K562 (cell line): ENCODE measurements around the gene FBP1. TPM values are rescaled to one million over a fixed set of nuclear protein-coding genes. Genes with fewer than 3 reads are reported as not detected.

Experiments
- ATAC-seq: fragments of 200-7000 bp; cut with Tn5 transposase; 3 replicates; pipeline ENCODE4 v1.9.1; 2020; ENCODE audit warnings: moderate library complexity
- BruUV-seq: library from RNA; stranded (reverse); fragments of 400-500 nt; replicated peaks from 2 replicates; lab custom pipeline; 2021; lab: Mats Ljungman, UMichigan
- CTCF ChIA-PET: fragments of 300-600 bp; formaldehyde crosslinking; extraction: SDS; loops from one replicate; lab custom pipeline; 2021; ENCODE audit warnings: low intra/inter-chr PET ratio; lab: Yijun Ruan, JAX
- POLR2A ChIA-PET: fragments of 300-600, 350-650 bp; sonication (Branson Sonifier 250); formaldehyde crosslinking; extraction: SDS; loops from one replicate; lab custom pipeline; 2021; ENCODE audit warnings: antibody characterized with exemption, inconsistent platforms; lab: Yijun Ruan, JAX
- DNase-seq, 4 experiments: peaks; one replicate each; pipeline versions ENCODE4 v3.0.0 to v3.0.0-alpha.2; 2011 to 2018; ENCODE audit warnings: low spot score in 3 of 4, mixed read lengths in 3 of 4; ENCODE audit errors: extremely low read depth in 1 of 4
- FAIRE-seq: peaks from 2 replicates; lab custom pipeline; 2011; peaks lifted over from hg19 to GRCh38; lab: Jason Lieb, UNC
- H2AFZ ChIP-seq: 2 replicates; pipeline ENCODE4 v1.6.0; 2011; ENCODE audit warnings: low read depth, low read length, control low read depth, inconsistent platforms
- H3K27ac ChIP-seq: fragments of 200-600 bp; 3 replicates; pipeline ENCODE4 v1.8.0; 2011; ENCODE audit warnings: low read depth, mild to moderate bottlenecking, control low read depth, inconsistent platforms, low read length, moderate library complexity, mixed read lengths; ENCODE audit errors: extremely low read depth
- H3K27me3 ChIP-seq, 2 experiments: fragments of 300-600 bp in 1 of 2; 2 replicates in 1 of 2; 3 replicates in 1 of 2; pipeline versions ENCODE4 v1.6.0 to v1.8.0; 2011; ENCODE audit warnings: inconsistent platforms in 2 of 2, low read length in 2 of 2, mild to moderate bottlenecking in 1 of 2, mixed read lengths in 1 of 2, moderate library complexity in 1 of 2; ENCODE audit not compliant: control insufficient read depth in 2 of 2, insufficient read depth in 2 of 2
- H3K36me3 ChIP-seq: fragments of 300-600 bp; 3 replicates; pipeline ENCODE4 v1.8.0; 2011; ENCODE audit warnings: mild to moderate bottlenecking, low read length, inconsistent platforms; ENCODE audit not compliant: control insufficient read depth, insufficient read depth
- H3K4me1 ChIP-seq, 2 experiments: fragments of 200-600 bp in 1 of 2; replicated peaks in 1 of 2; 2 replicates in 1 of 2; 3 replicates in 1 of 2; pipeline versions ENCODE4 v1.5.1 to v1.8.0; 2011; ENCODE audit warnings: inconsistent platforms in 2 of 2, low read length in 2 of 2, mild to moderate bottlenecking in 1 of 2, mixed read lengths in 1 of 2, moderate library complexity in 1 of 2; ENCODE audit not compliant: control insufficient read depth in 2 of 2, insufficient read depth in 2 of 2
- H3K4me2 ChIP-seq: 2 replicates; pipeline ENCODE4 v1.6.1; 2011; ENCODE audit warnings: low read length, control low read depth, inconsistent platforms, mixed read lengths; ENCODE audit not compliant: insufficient read depth
- H3K4me3 ChIP-seq: fragments of 200-600 bp; sonication (generic), shearing (Covaris generic); 2 replicates; pipeline ENCODE4 v1.5.1; 2016; ENCODE audit warnings: control low read depth, inconsistent platforms
- H3K79me2 ChIP-seq: fragments of 200-600 bp; 3 replicates; pipeline ENCODE4 v1.8.0; 2011; ENCODE audit warnings: low read length, inconsistent platforms; ENCODE audit not compliant: control insufficient read depth, insufficient read depth
- H3K9ac ChIP-seq, 2 experiments: 2 replicates each; pipeline versions ENCODE4 v1.6.0 to v1.6.1; 2011; ENCODE audit warnings: low read depth in 2 of 2, low read length in 2 of 2, control low read depth in 1 of 2, inconsistent platforms in 1 of 2, mild to moderate bottlenecking in 1 of 2, mixed read lengths in 1 of 2; ENCODE audit not compliant: insufficient read depth in 1 of 2
- H3K9me1 ChIP-seq: one replicate; pipeline ENCODE4 v1.6.0; 2011; ENCODE audit warnings: inconsistent platforms, mild to moderate bottlenecking, low read length, moderate library complexity; ENCODE audit not compliant: control insufficient read depth, insufficient read depth
- H3K9me3 ChIP-seq: replicated peaks from 2 replicates; pipeline ENCODE4 v1.5.1; 2011; ENCODE audit warnings: low read depth, low read length, inconsistent platforms; ENCODE audit not compliant: control insufficient read depth, insufficient read depth
- H4K20me1 ChIP-seq: replicated peaks from 2 replicates; pipeline ENCODE4 v1.6.1; 2011; ENCODE audit warnings: low read length, inconsistent platforms, mixed read lengths; ENCODE audit not compliant: control insufficient read depth, insufficient read depth
- CREM ChIP-seq: IDR thresholded peaks from 2 replicates; pipeline ENCODE4 v1.6.1; 2014; ENCODE audit warnings: antibody characterized with exemption, low read depth
- DACH1 ChIP-seq: fragments of 450-650 bp; IDR thresholded peaks from 2 replicates; pipeline ENCODE4 v1.6.1; 2018; ENCODE audit not compliant: partially characterized antibody
- EZH2 ChIP-seq: IDR thresholded peaks from 2 replicates; pipeline ENCODE4 v1.6.1; 2012; ENCODE audit warnings: low read depth, mild to moderate bottlenecking, inconsistent platforms, low read length, borderline replicate concordance
- FOXA1 ChIP-seq: fragments of 450-650 bp; IDR thresholded peaks from 2 replicates; pipeline ENCODE4 v1.6.1; 2016; ENCODE audit warnings: mild to moderate bottlenecking, borderline replicate concordance
- KDM5B ChIP-seq: fragments of 200-600 bp; sonication (generic); IDR thresholded peaks from 2 replicates; pipeline ENCODE4 v1.6.1; 2012; ENCODE audit warnings: low read depth, mild to moderate bottlenecking, moderate library complexity, low read length, control low read depth, inconsistent platforms; ENCODE audit not compliant: insufficient replicate concordance
- LEF1 ChIP-seq: fragments of 450-650 bp; IDR thresholded peaks from 2 replicates; pipeline ENCODE4 v1.6.1; 2016; ENCODE audit warnings: mild to moderate bottlenecking
- NFYB ChIP-seq: IDR thresholded peaks from 2 replicates; pipeline ENCODE4 v1.6.1; 2011; ENCODE audit warnings: mild to moderate bottlenecking, moderate library complexity; ENCODE audit not compliant: insufficient read length; ENCODE audit errors: extremely low read depth
- PPARD ChIP-seq: fragments of 250-450 bp; sonication (Bioruptor Pico); IDR thresholded peaks from 2 replicates; pipeline ENCODE4 v1.8.0; 2022; ENCODE audit warnings: inconsistent platforms, mild to moderate bottlenecking, moderate library complexity
- PTTG1 ChIP-seq: fragments of 450-650 bp; IDR thresholded peaks from 2 replicates; pipeline ENCODE4 v1.6.1; 2016; ENCODE audit warnings: low read depth, mild to moderate bottlenecking, missing genetic modification characterization, missing compliant biosample characterization
- RBM25 ChIP-seq: fragments of 200-400 bp; formaldehyde crosslinking; IDR thresholded peaks from 2 replicates; pipeline ENCODE4 v1.6.1; 2018; ENCODE audit warnings: low read length, low read depth, moderate library complexity; ENCODE audit not compliant: severe bottlenecking
- SP2 ChIP-seq: IDR thresholded peaks from 2 replicates; pipeline ENCODE4 v1.6.1; 2011; ENCODE audit warnings: mild to moderate bottlenecking, low read depth, low read length, moderate library complexity; ENCODE audit not compliant: poor library complexity, severe bottlenecking; ENCODE audit errors: extremely low read depth
- ZNF12 ChIP-seq: sonication (generic); formaldehyde crosslinking; IDR thresholded peaks from 2 replicates; pipeline ENCODE4 v1.4.0; 2020; ENCODE audit warnings: mild to moderate bottlenecking, missing genetic modification reagents
- ZNF134 ChIP-seq: fragments of 250-450 bp; sonication (Bioruptor Pico); conservative IDR thresholded peaks from 2 replicates; pipeline ENCODE4 v1.4.0; 2020
- ZNF184 ChIP-seq: sonication (generic); formaldehyde crosslinking; IDR thresholded peaks from 2 replicates; pipeline ENCODE4 v1.5.0; 2020; ENCODE audit warnings: missing genetic modification reagents
- ZNF696 ChIP-seq: fragments of 250-450 bp; sonication (Bioruptor Pico); conservative IDR thresholded peaks from 2 replicates; pipeline ENCODE4 v1.4.0; 2020; ENCODE audit warnings: mild to moderate bottlenecking, moderate library complexity
- WGBS: fragments of 100-300 bp; shearing (Covaris generic); methylation state at CpG from one replicate; pipeline ENCODE4 v1.1.6; 2016; ENCODE audit warnings: low coverage, mixed read lengths; ENCODE audit not compliant: insufficient coverage; ENCODE audit errors: missing lambda C conversion rate; 5-methylcytosine and 5-hydroxymethylcytosine counted together
- in situ Hi-C: fragments of 300-500 bp; cut with MboI; formaldehyde crosslinking; loops from 4 replicates; pipeline ENCODE4 v1.15.0; 2018; ENCODE audit warnings: inconsistent platforms, mixed read lengths
- intact Hi-C: fragments of 100-400 bp; cut with micrococcal nuclease; formaldehyde crosslinking; loops from 2 replicates; pipeline ENCODE4 v1.14.2; 2022
- polyA plus RNA-seq, 8 experiments: library from polyadenylated mRNA; depleted of rRNA in 4 of 8; stranded (reverse) in 5 of 8; unstranded in 3 of 8; fragments of >200 nt; fragmentation: Nextera tagmentation in 2 of 8; fragmentation: Illumina TruSeq in 1 of 8; extraction: Ambion mirVana in 2 of 8; extraction: Trizol in 1 of 8; gene quantifications; 2 replicates each; pipeline versions ENCODE4 v1.2.1 to v1.2.3, GENCODE V29; 2011 to 2014; ENCODE audit warnings: inconsistent platforms in 1 of 8, missing spikeins in 1 of 8
- total RNA-seq, 7 experiments: library from RNA; depleted of rRNA in 6 of 7; stranded (reverse); fragments of >200 nt in 6 of 7; fragmentation: Illumina TruSeq in 2 of 7; extraction: Trizol in 2 of 7; gene quantifications; 2 replicates each; pipeline versions ENCODE4 v1.2.1 to v1.2.3, GENCODE V29; 2011 to 2021; ENCODE audit warnings: low replicate concordance in 1 of 7
- TF ChIP-seq, protein P1 (sequence below): fragments of 450-650 bp; IDR thresholded peaks from 2 replicates; pipeline ENCODE4 v1.7.0; 2016; ENCODE audit warnings: borderline replicate concordance
- TF ChIP-seq, protein P2 (sequence below): fragments of 250-450 bp; sonication (Bioruptor Pico); IDR thresholded peaks from 2 replicates; pipeline ENCODE4 v1.4.0; 2020; ENCODE audit warnings: mild to moderate bottlenecking, moderate library complexity
- TF ChIP-seq, protein P3 (sequence below): sonication (generic); formaldehyde crosslinking; IDR thresholded peaks from 2 replicates; pipeline ENCODE4 v1.8.1; 2022; ENCODE audit warnings: missing genetic modification reagents

Gene FBP1
- total and polyA plus RNA-seq, 9 of the 15 experiments (the other 6 are each of a cell fraction or from before 2014, with no cell fraction given): 0.24 TPM; not detected in 8

DNA sequence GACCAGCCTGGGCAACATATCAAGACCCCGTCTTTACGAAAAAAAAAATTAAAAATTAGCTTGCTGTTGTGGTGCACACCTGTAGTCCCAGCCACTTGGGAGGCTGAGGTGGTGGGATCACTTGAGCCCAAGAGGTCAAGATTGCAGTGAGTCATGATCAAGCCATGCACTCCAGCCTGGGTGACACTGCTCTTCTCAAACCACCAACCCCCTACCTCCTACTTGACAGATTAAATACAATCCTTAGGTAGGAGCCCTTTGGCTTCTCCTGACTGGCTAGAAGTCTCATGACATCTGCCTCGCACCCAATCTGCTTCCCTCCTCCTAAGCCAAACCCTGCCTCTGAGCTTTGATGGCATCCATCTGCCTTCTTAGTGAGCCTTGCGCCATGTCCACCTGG lies 11.6 kb upstream of the FBP1 start:
- CTCF ChIA-PET: no interaction called here
- Histone ChIP-seq H3K27ac (no peak overlapping the region), H3K79me2 (no peaks in the 10 kb centered on the region), H3K9me1 (no peaks in the 10 kb centered on the region), H2AFZ (no peak overlapping the region), H3K27me3 (peaks cover 51 to 81% of the 10 kb centered on the region in 2 experiments), H3K4me2 (no peak overlapping the region), H3K4me1 (peaks cover 0 to 3% of the 10 kb centered on the region in 2 experiments; a peak in 1 of 5 replicates), H4K20me1 (peaks cover 5% of the 10 kb centered on the region; the same call in 1 of the 2 replicates), H3K4me3 (no peak overlapping the region), H3K36me3 (no peaks in the 10 kb centered on the region), H3K9ac (no peak overlapping the region), H3K9me3 (no peaks in the 10 kb centered on the region)
- FAIRE-seq (no peak), ATAC-seq (no peak), DNase-seq (no peak)
- in situ Hi-C loops: no loop called here
- intact Hi-C loops: no loop called here
- POLR2A ChIA-PET: no interaction called here
- 9% methylated on average over 4 of the region's 4 CpGs for WGBS
- no TSS peak for BruUV-seq
- TF ChIP-seq KDM5B (no peak), SP2 (no peak), LEF1 (no peak), ZNF12 (no peak), NFYB (no peak), FOXA1 (no peak), ZNF134 (CRISPR knock-in tag) (no peak), PTTG1 (tag) (no peak), EZH2 (no peak), RBM25 (no peak), CREM (no peak), ZNF184 (no peak), PPARD (CRISPR knock-in tag) (no peak), ZNF696 (CRISPR knock-in tag) (no peak), DACH1 (no peak)
- TF ChIP-seq, protein P1, sequence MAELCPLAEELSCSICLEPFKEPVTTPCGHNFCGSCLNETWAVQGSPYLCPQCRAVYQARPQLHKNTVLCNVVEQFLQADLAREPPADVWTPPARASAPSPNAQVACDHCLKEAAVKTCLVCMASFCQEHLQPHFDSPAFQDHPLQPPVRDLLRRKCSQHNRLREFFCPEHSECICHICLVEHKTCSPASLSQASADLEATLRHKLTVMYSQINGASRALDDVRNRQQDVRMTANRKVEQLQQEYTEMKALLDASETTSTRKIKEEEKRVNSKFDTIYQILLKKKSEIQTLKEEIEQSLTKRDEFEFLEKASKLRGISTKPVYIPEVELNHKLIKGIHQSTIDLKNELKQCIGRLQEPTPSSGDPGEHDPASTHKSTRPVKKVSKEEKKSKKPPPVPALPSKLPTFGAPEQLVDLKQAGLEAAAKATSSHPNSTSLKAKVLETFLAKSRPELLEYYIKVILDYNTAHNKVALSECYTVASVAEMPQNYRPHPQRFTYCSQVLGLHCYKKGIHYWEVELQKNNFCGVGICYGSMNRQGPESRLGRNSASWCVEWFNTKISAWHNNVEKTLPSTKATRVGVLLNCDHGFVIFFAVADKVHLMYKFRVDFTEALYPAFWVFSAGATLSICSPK: no peak
- TF ChIP-seq, protein P2, sequence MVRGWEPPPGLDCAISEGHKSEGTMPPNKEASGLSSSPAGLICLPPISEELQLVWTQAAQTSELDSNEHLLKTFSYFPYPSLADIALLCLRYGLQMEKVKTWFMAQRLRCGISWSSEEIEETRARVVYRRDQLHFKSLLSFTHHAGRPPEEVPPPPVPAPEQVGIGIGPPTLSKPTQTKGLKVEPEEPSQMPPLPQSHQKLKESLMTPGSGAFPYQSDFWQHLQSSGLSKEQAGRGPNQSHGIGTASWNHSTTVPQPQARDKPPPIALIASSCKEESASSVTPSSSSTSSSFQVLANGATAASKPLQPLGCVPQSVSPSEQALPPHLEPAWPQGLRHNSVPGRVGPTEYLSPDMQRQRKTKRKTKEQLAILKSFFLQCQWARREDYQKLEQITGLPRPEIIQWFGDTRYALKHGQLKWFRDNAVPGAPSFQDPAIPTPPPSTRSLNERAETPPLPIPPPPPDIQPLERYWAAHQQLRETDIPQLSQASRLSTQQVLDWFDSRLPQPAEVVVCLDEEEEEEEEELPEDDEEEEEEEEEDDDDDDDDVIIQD: no peak
- TF ChIP-seq, protein P3, sequence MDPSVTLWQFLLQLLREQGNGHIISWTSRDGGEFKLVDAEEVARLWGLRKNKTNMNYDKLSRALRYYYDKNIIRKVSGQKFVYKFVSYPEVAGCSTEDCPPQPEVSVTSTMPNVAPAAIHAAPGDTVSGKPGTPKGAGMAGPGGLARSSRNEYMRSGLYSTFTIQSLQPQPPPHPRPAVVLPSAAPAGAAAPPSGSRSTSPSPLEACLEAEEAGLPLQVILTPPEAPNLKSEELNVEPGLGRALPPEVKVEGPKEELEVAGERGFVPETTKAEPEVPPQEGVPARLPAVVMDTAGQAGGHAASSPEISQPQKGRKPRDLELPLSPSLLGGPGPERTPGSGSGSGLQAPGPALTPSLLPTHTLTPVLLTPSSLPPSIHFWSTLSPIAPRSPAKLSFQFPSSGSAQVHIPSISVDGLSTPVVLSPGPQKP (CRISPR knock-in tag): no peak
